ENCODE results near the gene LRRK1. TPM values are rescaled to one million over a fixed set of nuclear protein-coding genes. Genes with fewer than 3 reads are reported as not detected.

Gene LRRK1
- total RNA-seq, 1 experiment from 2014 or later: 7.0 TPM

DNA sequence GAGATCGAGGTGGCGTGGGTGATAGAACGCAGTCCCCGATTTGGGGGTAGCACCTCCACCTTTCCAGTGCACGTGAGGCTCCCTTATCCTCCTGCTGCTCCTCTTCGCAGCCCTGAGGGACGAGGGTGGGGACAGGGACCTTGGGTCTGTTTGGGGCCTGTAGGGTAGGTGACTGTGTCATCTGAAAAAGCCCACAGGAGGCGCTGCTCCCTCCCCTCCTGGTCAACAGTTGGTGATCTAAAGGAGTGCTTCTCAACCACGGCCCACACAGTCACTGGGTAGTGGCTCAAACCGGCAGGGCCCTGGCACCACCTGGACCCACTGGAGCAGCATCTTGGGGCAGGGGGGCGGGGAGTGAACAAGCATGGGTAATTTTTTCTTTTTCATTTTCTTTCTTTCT, 7.1 kb downstream of the LRRK1 start:
- H3K4me3 ChIP-seq (ENCODE audit: low read length): no peak overlapping the region
- H3K27ac ChIP-seq (ENCODE audit: low read length): no peak overlapping the region
- H3K79me2 ChIP-seq (ENCODE audit: low read length): peaks cover 16% of the 10 kb centered on the region
- no TSS peak for BruUV-seq (replicated peaks)
- H3K27me3 ChIP-seq (ENCODE audit: low read length): no peaks in the 10 kb centered on the region
- ATAC-seq: no peak; the same call in 1 of the 2 replicates
- no peaks in the 10 kb centered on the region for H3K9me2 ChIP-seq (replicated peaks; ENCODE audit: low read length)
- DNase-seq: peak; percentile 27
- no peaks in the 10 kb centered on the region for H4K20me1 ChIP-seq (ENCODE audit: low read length)
- H3K36me3 ChIP-seq (ENCODE audit: low read depth, low read length): no peaks in the 10 kb centered on the region; the same call in none of the 2 replicates
- no peak overlapping the region for H2AFZ ChIP-seq (ENCODE audit: low read length)
- TF ChIP-seq EZH2 (IDR thresholded peaks at IDR 0.05; ENCODE audit: low read length, unreplicated experiment): no peak
- no peak for TF ChIP-seq EZH2phosphoT487 (IDR thresholded peaks at IDR 0.05; ENCODE audit: borderline replicate concordance, low read length)
- TF ChIP-seq, protein P1, sequence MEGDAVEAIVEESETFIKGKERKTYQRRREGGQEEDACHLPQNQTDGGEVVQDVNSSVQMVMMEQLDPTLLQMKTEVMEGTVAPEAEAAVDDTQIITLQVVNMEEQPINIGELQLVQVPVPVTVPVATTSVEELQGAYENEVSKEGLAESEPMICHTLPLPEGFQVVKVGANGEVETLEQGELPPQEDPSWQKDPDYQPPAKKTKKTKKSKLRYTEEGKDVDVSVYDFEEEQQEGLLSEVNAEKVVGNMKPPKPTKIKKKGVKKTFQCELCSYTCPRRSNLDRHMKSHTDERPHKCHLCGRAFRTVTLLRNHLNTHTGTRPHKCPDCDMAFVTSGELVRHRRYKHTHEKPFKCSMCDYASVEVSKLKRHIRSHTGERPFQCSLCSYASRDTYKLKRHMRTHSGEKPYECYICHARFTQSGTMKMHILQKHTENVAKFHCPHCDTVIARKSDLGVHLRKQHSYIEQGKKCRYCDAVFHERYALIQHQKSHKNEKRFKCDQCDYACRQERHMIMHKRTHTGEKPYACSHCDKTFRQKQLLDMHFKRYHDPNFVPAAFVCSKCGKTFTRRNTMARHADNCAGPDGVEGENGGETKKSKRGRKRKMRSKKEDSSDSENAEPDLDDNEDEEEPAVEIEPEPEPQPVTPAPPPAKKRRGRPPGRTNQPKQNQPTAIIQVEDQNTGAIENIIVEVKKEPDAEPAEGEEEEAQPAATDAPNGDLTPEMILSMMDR (conservative IDR thresholded peaks at IDR 0.05; ENCODE audit: low read depth, low read length): peak; percentile 42
- peaks cover 16% of the 10 kb centered on the region for H3K4me1 ChIP-seq (ENCODE audit: insufficient read depth, low read length)
- POLR2A ChIA-PET (ENCODE audit: unreplicated experiment): no interaction called here
- CTCF ChIA-PET: no interaction called here
- H3K9me3 ChIP-seq (ENCODE audit: low read length): no peaks in the 10 kb centered on the region
- no peak overlapping the region for H3K4me2 ChIP-seq (ENCODE audit: low read length)
- H3F3A ChIP-seq (ENCODE audit: low read length, unreplicated experiment): no peaks in the 10 kb centered on the region
- intact Hi-C loops (cut with micrococcal nuclease): no loop called here
- H3K9ac ChIP-seq (ENCODE audit: low read length): no peak overlapping the region

DNA sequence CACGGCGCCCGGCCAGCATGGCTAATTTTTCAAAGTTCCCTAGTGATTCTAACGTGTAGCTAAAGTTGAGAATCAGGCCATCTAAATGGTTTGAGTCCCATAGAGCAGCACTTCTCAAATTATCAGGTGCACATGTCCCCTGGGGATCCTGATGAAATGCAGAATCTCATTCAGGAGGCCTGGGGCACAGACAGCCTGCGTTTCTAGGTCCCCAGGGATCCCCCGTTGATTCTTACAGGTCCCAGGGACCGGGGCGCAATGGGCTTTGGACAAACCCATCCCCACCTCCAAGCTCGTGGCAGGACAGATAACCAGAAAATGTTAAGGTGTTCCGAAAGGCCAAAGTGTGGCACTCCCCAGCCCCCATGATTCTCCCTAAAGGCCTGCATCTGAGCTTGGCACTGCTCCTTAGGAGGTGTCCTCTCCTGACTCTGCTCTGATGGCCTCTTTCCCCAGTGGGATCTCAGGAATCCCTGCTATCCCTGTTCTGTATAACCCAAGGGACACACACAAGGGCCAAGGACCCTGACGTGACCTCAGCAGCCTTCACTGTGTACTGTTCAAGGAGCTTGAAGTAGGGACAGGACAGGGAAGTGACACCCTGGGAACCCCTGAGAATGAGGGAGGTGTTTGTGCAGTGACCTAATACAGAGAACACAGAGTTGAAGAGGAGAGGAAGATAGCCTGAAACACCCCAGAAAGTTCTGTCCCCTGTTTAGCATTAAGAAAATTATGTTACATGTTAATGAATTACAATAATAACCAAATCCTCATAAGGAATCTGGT, 8.0 kb downstream of the LRRK1 start:
- no TSS peak for BruUV-seq (replicated peaks)
- DNase-seq: no peak
- H3K27ac ChIP-seq (ENCODE audit: low read length): no peak overlapping the region
- no peak overlapping the region for H2AFZ ChIP-seq (ENCODE audit: low read length)
- H3K4me1 ChIP-seq (ENCODE audit: insufficient read depth, low read length): peaks cover 16% of the 10 kb centered on the region
- H3F3A ChIP-seq (ENCODE audit: low read length, unreplicated experiment): no peaks in the 10 kb centered on the region
- H3K4me3 ChIP-seq (ENCODE audit: low read length): no peak overlapping the region
- H3K9ac ChIP-seq (ENCODE audit: low read length): no peak overlapping the region
- TF ChIP-seq EZH2phosphoT487 (IDR thresholded peaks at IDR 0.05; ENCODE audit: borderline replicate concordance, low read length): no peak
- TF ChIP-seq EZH2 (IDR thresholded peaks at IDR 0.05; ENCODE audit: low read length, unreplicated experiment): no peak
- TF ChIP-seq, protein P1 (conservative IDR thresholded peaks at IDR 0.05; ENCODE audit: low read depth, low read length): no peak
- H3K9me3 ChIP-seq (ENCODE audit: low read length): no peaks in the 10 kb centered on the region
- H4K20me1 ChIP-seq (ENCODE audit: low read length): no peaks in the 10 kb centered on the region
- H3K4me2 ChIP-seq (ENCODE audit: low read length): no peak overlapping the region
- no peaks in the 10 kb centered on the region; the same call in none of the 2 replicates for H3K36me3 ChIP-seq (ENCODE audit: low read depth, low read length)
- no peak for ATAC-seq
- H3K79me2 ChIP-seq (ENCODE audit: low read length): 0 out of 2 replicates have a peak, but pooled peaks cover 8% of the 10 kb centered on the region
- intact Hi-C loops (cut with micrococcal nuclease): no loop called here
- CTCF ChIA-PET: no interaction called here
- H3K9me2 ChIP-seq (replicated peaks; ENCODE audit: low read length): no peaks in the 10 kb centered on the region
- H3K27me3 ChIP-seq (ENCODE audit: low read length): no peaks in the 10 kb centered on the region
- POLR2A ChIA-PET (ENCODE audit: unreplicated experiment): no interaction called here
